ENCODE measurements around the gene LRCH1. TPM values are rescaled to one million over a fixed set of nuclear protein-coding genes. Genes with fewer than 3 reads are reported as not detected.

Gene LRCH1
- total RNA-seq, 4 donors from 2014 or later = 34.3 to 43.9 (median 40.3) TPM

GRCh38 chr13:46782066-46782465 lies 229.1 kb downstream of the LRCH1 start:
- no peak for DNase-seq (ENCODE audit: low spot score in 2 of 2)
- no peak overlapping the region for H3K4me3 ChIP-seq (ENCODE audit: low read depth, poor library complexity, severe bottlenecking)
- no peak for TF ChIP-seq POLR2A (IDR thresholded peaks at IDR 0.05)
- no peak for TF ChIP-seq CTCF (IDR thresholded peaks at IDR 0.05)
- WGBS, 2 donors = 82 to 84% methylated on average over 1 of the region's 1 CpG
- intact Hi-C loops (cut with DNase I; ENCODE audit: low total_unique reads) = no loop called here

- no peak for TF ChIP-seq POLR2A (IDR thresholded peaks at IDR 0.05)
- TF ChIP-seq CTCF (IDR thresholded peaks at IDR 0.05) = no peak
- DNase-seq (ENCODE audit: low spot score in 2 of 2) = no peak
- intact Hi-C loops (cut with DNase I; ENCODE audit: low total_unique reads) = no loop called here
- H3K4me3 ChIP-seq (ENCODE audit: low read depth, poor library complexity, severe bottlenecking) = no peak overlapping the region
- 76 to 86% methylated on average over 2 of the region's 2 CpGs for WGBS, 2 donors
Observed at GRCh38 chr13:46782691-46783090, 229.7 kb downstream of the LRCH1 start.

- intact Hi-C loops (cut with DNase I; ENCODE audit: low total_unique reads) = no loop called here
- H3K4me3 ChIP-seq (ENCODE audit: low read depth, poor library complexity, severe bottlenecking) = no peak overlapping the region
- 92 to 93% methylated on average over 3 of the region's 3 CpGs for WGBS, 2 donors
- no peak for DNase-seq (ENCODE audit: low spot score in 2 of 2)
- no peak for TF ChIP-seq CTCF (IDR thresholded peaks at IDR 0.05)
- TF ChIP-seq POLR2A (IDR thresholded peaks at IDR 0.05) = no peak
Observed at GRCh38 chr13:46783504-46783903, 230.5 kb downstream of the LRCH1 start.

GRCh38 chr13:46795321-46795720 lies 242.4 kb downstream of the LRCH1 start:
- no peak overlapping the region for H3K4me3 ChIP-seq (ENCODE audit: low read depth, poor library complexity, severe bottlenecking)
- intact Hi-C loops (cut with DNase I; ENCODE audit: low total_unique reads) = loop anchor here (10.0 kb wide), 1 partner anchor 1239 kb away; the partner anchor contains the start of gene NUDT15

GRCh38 chr13:46796129-46796514 lies 243.2 kb downstream of the LRCH1 start:
- DNase-seq (ENCODE audit: low spot score in 2 of 2) = no peak
- intact Hi-C loops (cut with DNase I; ENCODE audit: low total_unique reads) = loop anchor here (10.0 kb wide), 1 partner anchor 1239 kb away; the partner anchor contains the start of gene NUDT15
- peak overlapping the region; percentile 74 for H3K4me3 ChIP-seq (ENCODE audit: low read depth, poor library complexity, severe bottlenecking)
- 60 to 63% methylated on average over 5 of the region's 5 CpGs for WGBS, 2 donors
- TF ChIP-seq POLR2A (IDR thresholded peaks at IDR 0.05) = no peak
- TF ChIP-seq CTCF (IDR thresholded peaks at IDR 0.05) = no peak

More at GRCh38 chr13:46795321-46795720, 242.4 kb downstream of the LRCH1 start:
- no peak for DNase-seq (ENCODE audit: low spot score in 2 of 2)
- 84 to 85% methylated on average over 6 of the region's 6 CpGs for WGBS, 2 donors
- no peak for TF ChIP-seq POLR2A (IDR thresholded peaks at IDR 0.05)
- TF ChIP-seq CTCF (IDR thresholded peaks at IDR 0.05) = no peak

All from lower leg skin (tissue), 4 donors.